Measurements from ENCODE around the gene SULT2B1.
"Not testable (repeated sequence)": the region's sequence is repeated elsewhere in the genome, so short reads cannot be mapped to it uniquely, and the experiment has no call there.

The SULT2B1 gene

DNA sequence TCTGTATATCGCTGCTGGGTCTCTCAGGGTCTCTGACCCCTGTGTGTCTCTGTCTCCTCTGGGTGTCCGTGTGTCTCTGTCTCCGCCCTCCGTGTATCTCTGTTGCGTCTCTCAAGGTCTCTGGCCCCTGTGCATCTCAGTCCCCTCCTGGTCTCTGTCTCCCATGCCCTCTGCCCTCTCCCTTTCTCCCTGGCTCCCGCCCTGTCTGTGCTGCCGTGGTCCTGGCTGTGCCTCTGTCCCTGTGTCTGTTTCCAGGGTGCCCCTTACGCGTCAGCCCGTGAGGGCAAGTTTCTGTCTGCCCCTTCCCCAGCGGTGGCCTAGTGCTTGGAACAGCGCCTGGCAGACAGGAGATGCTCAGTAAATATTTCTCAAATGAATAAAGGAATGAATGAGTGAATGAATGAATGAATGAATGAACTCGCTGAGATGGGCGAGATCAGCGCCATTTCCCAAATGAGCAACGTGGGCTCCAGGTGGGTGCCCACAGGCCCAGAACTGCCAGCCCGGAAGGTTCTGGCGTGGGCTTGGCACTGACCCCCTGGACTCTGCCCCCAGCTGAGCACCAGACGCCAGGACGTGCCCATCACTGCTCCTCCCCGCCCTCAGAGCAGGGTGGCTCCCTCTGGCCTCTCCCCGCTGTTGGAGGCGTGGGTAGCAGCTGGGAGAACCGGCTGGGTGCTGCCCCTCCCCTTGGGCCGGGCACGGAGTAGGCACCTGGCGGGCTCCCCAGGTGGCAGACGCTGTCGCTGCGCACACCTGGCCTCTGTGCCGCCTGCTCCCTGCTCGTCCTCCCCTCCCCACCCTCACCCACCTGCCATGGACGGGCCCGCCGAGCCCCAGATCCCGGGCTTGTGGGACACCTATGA, at the start of gene SULT2B1:
TSS of gene SULT2B1 (plus strand) at position 736 of the 866 bp plus-strand sequence. CDS start at position 817, 81 bp downstream.
- no peak for DNase-seq (ENCODE audit: extremely low read depth in 1 of 2, low read depth in 1 of 2)

DNA sequence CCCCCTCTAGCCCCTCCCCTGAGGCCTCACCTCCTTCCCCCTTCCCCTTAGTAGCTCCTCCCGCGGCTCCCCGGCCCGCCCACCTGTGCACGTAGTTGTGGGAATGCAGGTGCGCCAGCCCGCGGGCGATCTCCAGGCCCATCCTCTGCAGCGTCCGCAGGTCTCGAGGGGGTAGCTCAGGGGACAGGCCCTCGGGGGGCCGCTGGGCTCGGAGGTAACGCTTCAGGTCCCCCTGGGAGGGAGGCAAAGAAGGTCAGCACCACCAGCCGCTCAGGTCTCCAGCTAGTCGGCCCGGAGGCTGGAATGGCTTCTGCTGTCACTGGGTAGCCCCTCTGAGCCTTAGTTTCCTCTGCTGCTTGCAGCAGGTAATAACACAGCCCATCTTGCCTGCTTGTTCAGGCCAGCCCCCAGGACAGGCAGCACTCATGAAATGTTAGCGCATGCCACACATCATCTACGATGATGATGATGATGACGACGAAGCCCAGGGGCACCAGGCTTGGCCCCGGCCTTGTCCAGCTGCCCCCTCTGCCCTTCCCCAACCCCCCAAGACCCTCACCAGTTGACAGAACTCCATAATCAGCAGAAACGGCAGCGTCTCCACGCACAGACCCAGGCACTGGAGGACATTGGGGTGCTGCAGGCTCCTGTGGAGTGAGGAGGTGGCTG, 49.5 kb upstream of the SULT2B1 start:
- no peak for DNase-seq (ENCODE audit: extremely low read depth in 1 of 2, low read depth in 1 of 2)

- no peak for DNase-seq (ENCODE audit: extremely low read depth in 1 of 2, low read depth in 1 of 2)
These were observed 45.7 kb upstream of the SULT2B1 start for GRCh38 chr19:48506138-48506733.

DNA sequence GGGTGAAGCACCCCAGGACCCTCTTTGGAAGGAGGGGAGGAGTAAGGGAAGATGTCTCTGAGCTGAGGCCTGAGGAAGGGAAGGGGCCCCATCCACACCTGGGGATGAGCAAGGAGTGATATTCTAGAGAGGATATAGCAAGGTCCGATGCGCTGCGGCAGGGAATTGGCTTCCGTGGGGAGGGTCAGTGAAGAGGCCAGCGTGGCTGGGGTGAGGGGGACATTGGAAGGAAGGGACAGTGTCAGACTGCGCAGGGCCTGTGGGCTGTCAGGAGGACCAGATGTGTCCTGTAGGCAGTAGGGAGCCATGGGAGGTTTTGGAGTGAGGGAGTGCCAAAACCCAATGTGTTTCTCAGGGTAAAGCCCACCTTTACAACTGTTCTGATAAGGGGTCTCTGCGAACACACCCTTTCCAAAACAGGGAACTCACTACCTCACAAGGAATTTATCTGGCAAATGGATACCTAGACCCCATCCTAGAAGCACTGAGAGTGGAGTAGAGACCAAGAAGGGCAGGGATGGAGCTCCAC, 44.0 kb upstream of the SULT2B1 start:
- no peak for DNase-seq (ENCODE audit: extremely low read depth in 1 of 2, low read depth in 1 of 2)

- DNase-seq (ENCODE audit: extremely low read depth in 1 of 2, low read depth in 1 of 2), result no peak
These were observed 43.1 kb upstream of the SULT2B1 start for GRCh38 chr19:48508729-48509411.

GRCh38 chr19:48509467-48510194, 42.3 kb upstream of the SULT2B1 start:
- no peak for DNase-seq (ENCODE audit: extremely low read depth in 1 of 2, low read depth in 1 of 2)

- DNase-seq (ENCODE audit: extremely low read depth in 1 of 2, low read depth in 1 of 2), result peak in 1 of 2 donors; percentile 64
These were observed 41.3 kb upstream of the SULT2B1 start for GRCh38 chr19:48510421-48511268.

DNA sequence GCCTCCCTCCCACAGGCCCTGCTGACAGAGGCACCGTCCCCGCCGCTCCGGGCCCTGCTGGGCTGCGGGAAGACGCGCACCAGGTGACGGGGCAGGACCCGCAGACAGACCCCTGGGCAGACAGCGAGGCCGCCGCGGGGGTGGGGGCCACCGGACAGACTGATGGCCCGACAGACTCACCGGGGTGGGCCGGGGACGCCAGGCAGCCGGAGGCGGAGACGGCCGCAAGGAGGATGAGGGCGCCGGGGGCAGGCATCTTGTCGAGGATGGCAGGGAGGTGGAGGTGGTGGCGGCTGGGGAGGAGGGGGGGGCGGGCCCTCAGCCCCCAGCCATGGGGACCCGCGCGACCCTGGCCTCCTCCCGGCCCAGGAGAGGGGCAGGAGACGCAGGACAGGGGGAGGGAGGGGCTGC, 40.6 kb upstream of the SULT2B1 start:
- no peak for DNase-seq (ENCODE audit: extremely low read depth in 1 of 2, low read depth in 1 of 2)

DNA sequence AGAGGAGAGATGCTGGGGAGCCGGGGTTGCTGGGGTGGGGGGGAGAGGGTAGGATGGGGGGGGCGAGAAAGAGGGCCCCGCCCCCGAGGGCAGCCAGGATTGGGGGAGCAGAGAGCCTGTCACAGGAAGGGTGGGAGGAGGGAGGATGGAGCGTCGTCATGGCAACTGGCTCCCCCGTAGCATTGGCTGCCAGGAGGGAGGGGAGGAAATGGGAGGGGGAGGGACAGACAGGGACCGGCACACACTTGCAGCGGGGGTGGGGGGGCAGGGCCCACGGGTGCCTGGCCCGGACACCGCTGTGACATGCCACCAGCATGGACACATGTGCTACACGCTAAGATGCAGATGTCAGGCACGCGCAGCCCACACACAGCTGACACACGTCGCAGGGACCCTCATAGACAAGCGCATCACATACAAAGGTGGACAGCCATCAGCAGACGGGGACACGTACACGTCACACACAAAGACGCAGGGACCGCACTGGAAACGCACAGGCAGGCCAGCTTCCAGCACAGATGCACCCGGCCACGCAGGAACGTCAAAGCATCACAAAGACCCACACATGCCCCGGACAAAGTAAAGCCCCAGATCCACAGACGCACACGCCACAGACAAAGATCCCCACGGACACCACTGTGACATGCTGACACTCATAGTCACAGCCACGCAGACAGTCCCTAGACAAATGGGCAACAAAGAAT, 40.0 kb upstream of the SULT2B1 start, which contains the start of gene LMTK3:
TSS of gene LMTK3 (minus strand) at position 36 of the 704 bp plus-strand sequence. CDS start 259 bp downstream, outside the sequence.
- DNase-seq (ENCODE audit: extremely low read depth in 1 of 2, low read depth in 1 of 2), result peak; percentile 53 to 70

- DNase-seq (ENCODE audit: extremely low read depth in 1 of 2, low read depth in 1 of 2), result no peak
These were observed 39.3 kb upstream of the SULT2B1 start for GRCh38 chr19:48512504-48513288.

DNA sequence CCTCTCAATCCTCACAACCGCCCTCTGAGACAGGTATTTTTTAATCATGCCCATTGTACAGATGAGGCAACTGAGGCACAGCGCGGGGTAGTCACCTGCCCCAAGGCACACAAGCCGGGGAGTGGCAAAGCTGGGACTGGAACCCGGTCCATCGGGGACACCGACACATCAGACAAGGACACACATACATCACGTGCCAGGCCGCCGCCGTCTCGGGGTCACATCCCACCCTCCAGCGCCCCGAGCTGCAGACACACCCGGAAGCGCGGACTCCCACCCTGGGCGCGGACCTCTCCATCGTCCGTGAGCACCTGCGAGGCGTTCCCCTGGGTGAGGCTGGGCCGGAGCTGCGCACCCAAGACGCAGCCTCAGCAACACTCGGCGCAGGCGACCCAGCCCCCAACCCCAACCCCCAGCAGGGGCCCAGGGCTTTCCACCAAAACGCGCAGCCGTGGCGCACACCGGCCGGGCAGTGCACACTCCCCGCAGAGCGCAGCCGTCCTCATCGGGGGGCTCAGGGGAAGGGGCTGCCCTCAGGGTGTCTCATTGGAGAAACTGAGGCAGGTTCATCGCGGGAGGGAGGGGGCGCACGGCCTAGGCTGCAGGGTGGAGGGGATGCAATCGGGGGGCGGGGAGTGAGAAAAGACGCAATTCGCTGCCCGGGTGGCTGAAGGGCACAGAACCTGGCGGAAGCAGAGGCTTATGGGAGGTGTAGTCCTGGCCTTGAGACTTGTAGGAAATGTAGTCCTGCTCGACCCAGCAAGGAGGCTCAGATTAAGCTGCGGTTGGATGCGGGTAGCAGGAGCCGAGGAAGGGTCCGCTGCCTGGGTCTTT, 38.5 kb upstream of the SULT2B1 start:
- peak; percentile 43 to 64 for DNase-seq (ENCODE audit: extremely low read depth in 1 of 2, low read depth in 1 of 2)

DNA sequence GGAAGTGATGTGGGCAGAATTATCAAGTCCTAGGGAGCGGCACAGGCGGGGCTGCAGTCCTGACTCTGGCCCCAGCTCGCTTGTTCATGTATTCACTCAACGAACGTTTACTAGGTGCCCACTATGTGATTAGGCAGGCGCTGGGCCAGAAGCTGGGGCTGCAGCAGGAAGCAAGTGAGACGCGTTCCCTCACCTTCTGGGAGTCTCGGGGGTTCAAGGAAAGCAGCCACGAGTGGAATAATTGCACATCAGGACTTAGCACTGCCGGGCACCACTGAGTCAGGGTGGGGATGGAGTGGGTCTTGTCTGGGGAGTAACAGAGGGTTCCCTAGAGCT, 37.9 kb upstream of the SULT2B1 start:
- DNase-seq (ENCODE audit: extremely low read depth in 1 of 2, low read depth in 1 of 2), result no peak

- no peak for DNase-seq (ENCODE audit: extremely low read depth in 1 of 2, low read depth in 1 of 2)
These were observed 35.4 kb upstream of the SULT2B1 start for GRCh38 chr19:48516536-48516935.

- DNase-seq (ENCODE audit: extremely low read depth in 1 of 2, low read depth in 1 of 2), result no peak
These were observed 33.8 kb upstream of the SULT2B1 start for GRCh38 chr19:48518207-48518606.

DNA sequence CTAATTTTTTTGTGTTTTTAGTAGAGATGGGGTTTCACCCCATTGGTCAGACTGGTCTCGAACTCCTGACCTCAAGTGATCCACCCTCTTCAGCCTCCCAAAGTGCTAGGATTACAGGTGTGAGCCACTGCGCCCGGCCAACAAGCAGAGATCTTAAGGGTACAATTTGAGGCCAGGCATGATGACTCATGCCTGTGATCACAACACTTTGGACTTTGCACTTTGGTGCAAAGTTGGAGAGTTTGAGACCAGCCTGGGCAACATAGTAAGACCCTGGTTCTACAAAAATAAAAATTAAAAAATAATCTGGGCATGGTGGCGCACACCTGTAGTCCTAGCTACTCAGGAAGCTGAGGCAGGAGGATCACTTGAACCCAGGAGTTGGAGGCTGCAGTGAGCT, 32.5 kb upstream of the SULT2B1 start:
- not testable (repeated sequence) for DNase-seq (ENCODE audit: extremely low read depth in 1 of 2, low read depth in 1 of 2)

GRCh38 chr19:48520134-48520533, 31.8 kb upstream of the SULT2B1 start:
- DNase-seq (ENCODE audit: extremely low read depth in 1 of 2, low read depth in 1 of 2), result no peak

GRCh38 chr19:48524221-48524620, 27.8 kb upstream of the SULT2B1 start:
- DNase-seq (ENCODE audit: extremely low read depth in 1 of 2, low read depth in 1 of 2), result no peak

All from stimulated activated CD8-positive, alpha-beta memory T cell treated with anti-CD3 and anti-CD28 coated beads, Interleukin-7, amount 100 ng/mL, for 48 hours (primary cell).